Measurements from ENCODE around the gene SESTD1.

SESTD1 gene

GRCh38 chr2:179107737-179108136 is 156.9 kb downstream of the SESTD1 start:
- no peak overlapping the region for H3K27ac ChIP-seq
- no peak for DNase-seq (ENCODE audit: low spot score)
- POLR2A ChIA-PET (ENCODE audit: low non-redundant PET): no interaction called here
- CTCF ChIA-PET: no interaction called here
- TF ChIP-seq CTCF (conservative IDR thresholded peaks at IDR 0.05; ENCODE audit: low read depth): no peak

DNA sequence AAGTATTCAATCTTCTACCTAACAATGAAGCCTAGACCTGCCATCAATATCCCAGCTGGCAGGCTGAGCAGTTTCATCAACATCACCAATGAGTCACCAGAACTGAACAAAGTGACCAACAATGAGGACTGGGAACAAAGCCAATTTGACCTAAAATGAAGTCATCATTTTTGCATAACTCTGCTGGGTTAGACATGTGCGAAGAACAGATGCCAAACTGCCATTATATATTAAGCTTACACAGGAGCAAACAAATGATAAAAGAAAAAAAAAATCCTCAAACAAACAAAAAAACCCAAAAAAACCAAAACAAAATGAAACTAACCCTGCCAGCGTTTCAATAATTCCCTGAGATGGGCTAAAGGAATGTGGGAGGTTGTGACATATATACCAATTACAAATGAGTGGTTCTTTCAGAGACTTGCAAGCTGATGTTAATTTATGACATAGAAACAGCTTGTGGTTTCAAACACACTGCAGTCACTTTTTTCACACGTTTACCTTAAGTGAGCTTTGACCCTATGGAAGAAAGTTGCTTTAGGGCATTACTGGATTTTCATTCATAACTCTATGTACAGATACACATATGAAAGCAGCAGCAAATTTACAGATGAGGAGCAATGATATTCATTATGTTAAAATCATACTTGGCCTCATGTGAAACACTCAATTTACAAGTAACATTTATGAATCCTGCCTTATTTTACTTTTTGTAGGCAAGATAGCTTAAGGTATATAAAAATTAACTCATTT is 157.8 kb downstream of the SESTD1 start:
- DNase-seq (ENCODE audit: low spot score): peak; percentile 48
- ChIA-PET CTCF (interaction anchor here (0.6 kb wide), 1 partner anchor 177 kb away, joined by 4 read pairs; no protein-coding TSS in a partner anchor), POLR2A (ENCODE audit: low non-redundant PET) (no interaction called here)
- TF ChIP-seq CTCF (conservative IDR thresholded peaks at IDR 0.05; ENCODE audit: low read depth): no peak
- H3K27ac ChIP-seq: no peak overlapping the region

DNA sequence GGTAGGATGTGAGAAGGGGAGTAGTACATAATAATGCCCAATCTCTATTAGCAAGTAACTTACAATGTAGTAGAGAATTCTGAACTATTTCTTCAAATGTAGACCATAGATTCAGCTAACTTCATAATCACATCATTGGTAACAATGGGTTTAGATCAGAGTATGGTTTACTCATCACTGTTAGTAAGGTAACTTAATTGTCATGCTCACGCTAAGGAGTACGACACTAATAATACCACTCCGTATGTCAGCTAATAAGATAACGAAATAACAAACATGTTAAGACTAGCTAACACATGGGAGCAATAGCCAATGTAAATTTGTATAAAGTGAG is 158.3 kb downstream of the SESTD1 start:
- TF ChIP-seq CTCF (conservative IDR thresholded peaks at IDR 0.05; ENCODE audit: low read depth): no peak
- ChIA-PET POLR2A (ENCODE audit: low non-redundant PET) (no interaction called here), CTCF (interaction anchor here (0.6 kb wide), 1 partner anchor 177 kb away, joined by 4 read pairs; no protein-coding TSS in a partner anchor)
- H3K27ac ChIP-seq: no peak overlapping the region
- DNase-seq (ENCODE audit: low spot score): peak; percentile 3

- no peak for TF ChIP-seq CTCF (conservative IDR thresholded peaks at IDR 0.05; ENCODE audit: low read depth)
- no peak overlapping the region for H3K27ac ChIP-seq
- ChIA-PET POLR2A (ENCODE audit: low non-redundant PET) (no interaction called here), CTCF (no interaction called here)
- DNase-seq (ENCODE audit: low spot score): no peak
These were observed 159.9 kb downstream of the SESTD1 start for GRCh38 chr2:179104736-179105135.

GRCh38 chr2:179098080-179098689 is 166.4 kb downstream of the SESTD1 start:
- ChIA-PET POLR2A (ENCODE audit: low non-redundant PET) (no interaction called here), CTCF (no interaction called here)
- no peak overlapping the region for H3K27ac ChIP-seq
- no peak for DNase-seq (ENCODE audit: low spot score)
- no peak for TF ChIP-seq CTCF (conservative IDR thresholded peaks at IDR 0.05; ENCODE audit: low read depth)

DNA sequence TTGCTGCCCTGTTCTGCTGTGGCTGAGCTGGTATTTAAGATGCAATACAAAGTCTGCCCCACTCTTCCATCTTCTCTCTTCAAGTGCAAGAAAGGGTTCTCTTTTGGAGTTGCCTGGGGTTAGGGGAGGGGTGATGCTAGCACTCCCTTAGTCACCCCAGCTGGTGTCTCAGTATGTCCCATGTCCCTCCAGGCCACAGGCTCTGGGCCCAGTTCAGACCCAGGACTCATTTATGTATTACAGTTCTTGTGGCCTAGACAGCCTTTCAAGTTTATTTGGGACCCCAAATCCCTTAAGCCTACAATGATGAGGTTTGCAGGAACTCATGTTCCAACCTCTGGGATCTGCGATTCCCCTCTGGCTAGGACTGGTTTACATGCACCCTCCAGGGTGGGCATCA is 167.5 kb downstream of the SESTD1 start:
- CTCF ChIA-PET: no interaction called here
- POLR2A ChIA-PET (ENCODE audit: low non-redundant PET): no interaction called here
- no peak for TF ChIP-seq CTCF (conservative IDR thresholded peaks at IDR 0.05; ENCODE audit: low read depth)

More for the DNA sequence above, 167.5 kb downstream of the SESTD1 start:
- DNase-seq (ENCODE audit: low spot score): no peak
- H3K27ac ChIP-seq: no peak overlapping the region

All from RWPE1 (cell line).